Neutrophil (primary cell): ENCODE results near the gene MALL.

Experiments used
- H3K27ac ChIP-seq: fragments of 200-600 bp; sonication (generic); 2 replicates; pipeline ENCODE4 v1.5.1; 2016; ENCODE audit warnings: mild to moderate bottlenecking, moderate library complexity
- H3K27me3 ChIP-seq: fragments of 200-600 bp; sonication (generic); 2 replicates; pipeline ENCODE4 v1.6.0; 2016; ENCODE audit warnings: mild to moderate bottlenecking
- H3K36me3 ChIP-seq: fragments of 200-600 bp; sonication (generic); 2 replicates; pipeline ENCODE4 v1.5.1; 2017
- H3K4me1 ChIP-seq, 2 experiments: fragments of 200-600 bp in 1 of 2; sonication (generic) in 1 of 2; 1 replicate in 1 of 2; 2 replicates in 1 of 2; pipeline versions ENCODE4 v1.5.1 to v1.6.1; 2013 to 2016; ENCODE audit warnings: low read depth in 1 of 2, low read length in 1 of 2, mild to moderate bottlenecking in 1 of 2, moderate library complexity in 1 of 2; ENCODE audit not compliant: control insufficient read depth in 1 of 2, insufficient read depth in 1 of 2
- H3K4me3 ChIP-seq, 2 experiments: fragments of 200-600 bp in 1 of 2; sonication (generic) in 1 of 2; 1 replicate in 1 of 2; 2 replicates in 1 of 2; pipeline ENCODE4 v1.5.1; 2013 to 2016; ENCODE audit warnings: low read depth in 1 of 2, low read length in 1 of 2, mild to moderate bottlenecking in 1 of 2, moderate library complexity in 1 of 2
- H3K9me3 ChIP-seq: fragments of 200-600 bp; sonication (generic); 2 replicates; pipeline ENCODE4 v1.5.1; 2016
- TF ChIP-seq, protein P1 (sequence below): fragments of 200-600 bp; sonication (generic); IDR thresholded peaks from 2 replicates; pipeline ENCODE4 v1.5.1; 2016; ENCODE audit warnings: antibody characterized with exemption

Gene MALL

DNA sequence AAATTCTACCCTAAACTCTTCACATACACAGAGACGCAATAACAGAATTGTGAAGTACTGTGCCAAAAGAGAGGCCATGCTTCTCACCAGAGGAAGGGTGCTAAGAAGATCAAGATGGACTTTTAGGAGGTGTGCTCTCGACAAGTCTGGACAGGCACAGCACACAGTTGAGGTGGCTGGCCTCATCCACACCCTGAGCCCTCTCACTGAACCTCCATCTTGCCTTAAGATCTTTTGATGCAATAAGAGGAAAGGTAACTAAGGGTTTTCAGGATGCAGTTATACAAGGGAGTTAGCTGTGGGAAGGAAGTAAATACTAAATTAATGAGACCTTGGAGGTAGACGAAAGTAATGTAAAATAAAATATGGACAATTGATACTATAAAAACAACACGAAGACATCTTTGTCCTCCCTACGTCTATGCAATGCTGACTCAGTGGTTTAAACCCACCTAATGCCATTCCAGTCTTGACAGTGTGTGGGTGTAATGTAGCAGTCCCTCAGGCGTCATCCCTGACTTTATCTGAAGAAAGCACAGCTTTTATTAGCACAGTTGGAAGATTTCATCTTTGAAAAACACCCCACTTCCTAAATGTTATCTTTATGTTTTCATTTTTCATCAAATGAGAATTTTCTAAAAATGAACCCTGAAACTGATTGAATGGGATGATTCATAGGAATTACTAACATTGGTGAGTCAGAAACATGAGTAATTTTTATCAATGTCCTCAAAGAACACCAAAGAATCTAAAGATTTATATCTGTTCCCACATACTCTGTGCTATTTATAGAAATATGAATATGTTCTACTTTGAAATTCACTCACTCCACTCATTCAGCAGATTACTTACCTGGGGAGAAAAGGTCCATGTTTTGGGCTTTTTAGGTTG, 34.0 kb upstream of the MALL start:
- Histone ChIP-seq H3K4me1 (no peaks in the 10 kb centered on the region), H3K27me3 (no peaks in the 10 kb centered on the region), H3K4me3 (no peak overlapping the region), H3K9me3 (no peaks in the 10 kb centered on the region), H3K36me3 (no peaks in the 10 kb centered on the region), H3K27ac (no peak overlapping the region)
- TF ChIP-seq, protein P1, sequence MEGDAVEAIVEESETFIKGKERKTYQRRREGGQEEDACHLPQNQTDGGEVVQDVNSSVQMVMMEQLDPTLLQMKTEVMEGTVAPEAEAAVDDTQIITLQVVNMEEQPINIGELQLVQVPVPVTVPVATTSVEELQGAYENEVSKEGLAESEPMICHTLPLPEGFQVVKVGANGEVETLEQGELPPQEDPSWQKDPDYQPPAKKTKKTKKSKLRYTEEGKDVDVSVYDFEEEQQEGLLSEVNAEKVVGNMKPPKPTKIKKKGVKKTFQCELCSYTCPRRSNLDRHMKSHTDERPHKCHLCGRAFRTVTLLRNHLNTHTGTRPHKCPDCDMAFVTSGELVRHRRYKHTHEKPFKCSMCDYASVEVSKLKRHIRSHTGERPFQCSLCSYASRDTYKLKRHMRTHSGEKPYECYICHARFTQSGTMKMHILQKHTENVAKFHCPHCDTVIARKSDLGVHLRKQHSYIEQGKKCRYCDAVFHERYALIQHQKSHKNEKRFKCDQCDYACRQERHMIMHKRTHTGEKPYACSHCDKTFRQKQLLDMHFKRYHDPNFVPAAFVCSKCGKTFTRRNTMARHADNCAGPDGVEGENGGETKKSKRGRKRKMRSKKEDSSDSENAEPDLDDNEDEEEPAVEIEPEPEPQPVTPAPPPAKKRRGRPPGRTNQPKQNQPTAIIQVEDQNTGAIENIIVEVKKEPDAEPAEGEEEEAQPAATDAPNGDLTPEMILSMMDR = no peak

DNA sequence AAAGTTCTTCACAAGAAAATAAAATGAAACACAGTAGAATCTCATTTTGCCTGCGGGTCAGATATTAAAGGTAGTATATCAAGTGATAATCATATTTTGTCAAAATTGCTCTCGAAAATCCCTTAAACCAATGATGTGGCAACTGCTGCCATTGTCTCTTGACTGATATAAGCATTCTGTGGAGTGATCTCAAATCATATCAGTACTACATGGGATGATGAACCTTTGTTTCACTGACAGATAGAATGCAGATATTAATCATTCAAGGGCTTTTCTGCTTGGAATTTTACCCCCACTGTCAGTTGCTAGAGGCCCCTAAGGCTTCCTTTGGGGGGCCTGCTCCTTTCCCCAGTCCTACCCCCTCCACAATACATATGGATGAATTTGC, 31.3 kb upstream of the MALL start:
- Histone ChIP-seq H3K9me3 (no peaks in the 10 kb centered on the region), H3K27me3 (no peaks in the 10 kb centered on the region), H3K27ac (no peak overlapping the region), H3K4me3 (no peak overlapping the region), H3K4me1 (no peaks in the 10 kb centered on the region), H3K36me3 (no peaks in the 10 kb centered on the region)
- TF ChIP-seq, protein P1 = no peak

DNA sequence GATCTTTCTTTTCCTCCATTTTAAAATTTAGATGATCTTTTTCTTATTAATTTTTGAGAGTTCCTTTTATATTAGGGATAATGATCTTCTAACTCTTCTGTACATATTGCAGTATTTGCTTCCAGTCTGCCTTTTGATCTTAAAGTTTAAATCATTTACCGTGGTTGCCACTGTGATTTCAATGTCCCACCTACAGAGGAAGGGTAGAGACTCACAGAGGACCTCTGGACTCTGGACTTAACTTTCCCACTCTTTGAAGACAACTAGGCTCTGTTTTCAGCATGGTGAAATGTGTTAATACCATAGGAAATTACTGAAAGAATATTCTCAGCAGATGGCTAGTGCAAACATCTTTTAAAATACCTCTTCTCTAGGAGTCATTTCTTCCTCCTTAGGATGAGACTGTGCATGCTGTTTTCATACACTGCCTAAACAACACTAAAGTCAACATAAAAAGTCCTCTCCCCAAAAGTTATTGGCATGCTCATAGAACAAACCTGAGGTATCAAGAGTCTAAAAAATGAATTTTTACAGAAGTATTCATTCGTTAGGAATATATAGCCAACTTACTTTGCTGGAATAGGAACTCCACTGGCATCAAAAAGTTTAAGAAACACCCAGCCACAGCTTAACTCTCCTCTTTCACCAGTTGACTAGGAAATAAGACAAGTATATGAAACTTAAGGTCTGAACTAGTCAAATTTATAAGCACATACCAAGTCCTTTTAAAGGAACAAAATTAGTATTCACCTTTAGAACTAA, 30.7 kb upstream of the MALL start:
- H3K9me3 ChIP-seq = no peaks in the 10 kb centered on the region
- no peaks in the 10 kb centered on the region for H3K27me3 ChIP-seq
- H3K4me1 ChIP-seq = no peaks in the 10 kb centered on the region
- TF ChIP-seq, protein P1 = no peak
- H3K4me3 ChIP-seq = no peak overlapping the region
- H3K36me3 ChIP-seq = no peaks in the 10 kb centered on the region
- no peak overlapping the region for H3K27ac ChIP-seq

DNA sequence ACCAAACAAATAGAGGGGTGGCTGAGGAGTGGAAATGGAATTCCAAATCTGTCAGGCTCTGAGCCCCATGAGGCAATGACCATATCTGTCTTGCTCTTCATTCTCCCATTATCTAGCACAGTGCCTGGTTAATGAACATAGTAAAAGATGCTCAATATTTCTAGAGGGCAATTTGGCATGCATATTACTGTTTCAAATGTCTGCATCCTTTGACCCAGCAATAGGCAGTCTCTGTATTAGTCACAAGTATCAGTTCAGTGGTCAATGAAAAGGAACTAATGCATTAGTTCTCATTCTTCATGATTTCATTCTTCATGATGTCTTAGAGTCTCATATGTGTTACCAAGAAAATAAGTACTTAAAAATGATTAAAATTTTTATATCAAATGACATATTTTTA, 28.4 kb upstream of the MALL start:
- Histone ChIP-seq H3K27ac (no peak overlapping the region), H3K36me3 (no peaks in the 10 kb centered on the region), H3K27me3 (no peaks in the 10 kb centered on the region), H3K4me3 (no peak overlapping the region), H3K9me3 (no peaks in the 10 kb centered on the region), H3K4me1 (no peaks in the 10 kb centered on the region)
- TF ChIP-seq, protein P1 = no peak

DNA sequence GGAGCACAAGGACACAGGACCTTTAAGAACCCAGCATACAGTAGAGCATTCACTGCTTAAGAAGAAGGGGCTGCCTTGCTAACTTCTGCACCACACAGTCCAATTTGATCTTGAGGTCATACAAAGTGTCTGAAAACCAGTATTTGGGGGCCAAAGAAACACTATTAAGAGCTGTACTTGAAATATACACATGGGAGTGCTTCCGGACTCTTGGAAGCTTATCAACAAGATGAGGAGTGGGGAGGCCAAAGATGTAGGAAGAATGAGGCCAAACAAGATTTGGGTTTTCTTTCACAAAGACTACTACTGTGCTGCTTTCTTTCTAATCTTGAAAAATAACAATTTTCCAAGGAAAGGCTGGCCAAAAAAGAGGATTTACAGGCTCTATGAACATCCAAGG, 24.8 kb upstream of the MALL start:
- H3K27me3 ChIP-seq = no peaks in the 10 kb centered on the region
- H3K4me3 ChIP-seq = no peak overlapping the region
- TF ChIP-seq, protein P1 = no peak
- no peaks in the 10 kb centered on the region for H3K36me3 ChIP-seq
- no peaks in the 10 kb centered on the region for H3K9me3 ChIP-seq
- H3K27ac ChIP-seq = no peak overlapping the region
- H3K4me1 ChIP-seq = no peaks in the 10 kb centered on the region
